Smooth muscle cell of the brain vasculature (primary cell): ENCODE results near the gene ZNF221.

Experiments
- DNase-seq: peaks from one replicate; pipeline ENCODE4 v3.0.0-alpha.2; 2012; ENCODE audit warnings: low read depth, low spot score

ZNF221 gene

GRCh38 chr19:43957891-43958290, 6.9 kb downstream of the ZNF221 start:
- no peak for DNase-seq

- DNase-seq, result no peak
These were observed 9.4 kb downstream of the ZNF221 start for GRCh38 chr19:43960411-43960810.

GRCh38 chr19:43966079-43966694, 15.2 kb downstream of the ZNF221 start:
- no peak for DNase-seq

GRCh38 chr19:43976732-43977131, 25.7 kb downstream of the ZNF221 start:
- DNase-seq, result no peak

- DNase-seq, result no peak
These were observed 32.5 kb downstream of the ZNF221 start for GRCh38 chr19:43983544-43983911.

- DNase-seq, result peak; percentile 84
These were observed 33.1 kb downstream of the ZNF221 start, which contains the start of gene ZNF155 for GRCh38 chr19:43983912-43984686. Gene ZNF155, plus strand, starts transcription at chr19:43984188. Its CDS starts 4,356 bp downstream, at chr19:43988544.

GRCh38 chr19:43984687-43985000, 33.6 kb downstream of the ZNF221 start:
- DNase-seq, result no peak

- no peak for DNase-seq
These were observed 46.7 kb downstream of the ZNF221 start for GRCh38 chr19:43997631-43998290.

- DNase-seq, result no peak
These were observed 51.2 kb downstream of the ZNF221 start for GRCh38 chr19:44002212-44002565.

GRCh38 chr19:44002566-44003460, 51.8 kb downstream of the ZNF221 start, which contains the start of gene ZNF230:
Gene ZNF230, plus strand, starts transcription at chr19:44002957. Its CDS starts 4,122 bp downstream, at chr19:44007079.
- DNase-seq, result peak; percentile 83

GRCh38 chr19:44003461-44004009, 52.5 kb downstream of the ZNF221 start:
- DNase-seq, result no peak

- no peak for DNase-seq
These were observed 54.9 kb downstream of the ZNF221 start for GRCh38 chr19:44005973-44006372.

GRCh38 chr19:44007473-44007872, 56.4 kb downstream of the ZNF221 start:
- no peak for DNase-seq

- no peak for DNase-seq
These were observed 59.4 kb downstream of the ZNF221 start for GRCh38 chr19:44010468-44010867.
